Activated CD8-positive, alpha-beta memory T cell treated with anti-CD3 and anti-CD28 coated beads for 24 hours (primary cell): ENCODE measurements around the gene RASGRF1.
A peak's percentile ranks its signal among the peaks of the same experiment; 100 is the strongest.

Experiments
- DNase-seq: peaks from one replicate; pipeline ENCODE4 v3.0.0-alpha.2; 2020

Gene RASGRF1

DNA sequence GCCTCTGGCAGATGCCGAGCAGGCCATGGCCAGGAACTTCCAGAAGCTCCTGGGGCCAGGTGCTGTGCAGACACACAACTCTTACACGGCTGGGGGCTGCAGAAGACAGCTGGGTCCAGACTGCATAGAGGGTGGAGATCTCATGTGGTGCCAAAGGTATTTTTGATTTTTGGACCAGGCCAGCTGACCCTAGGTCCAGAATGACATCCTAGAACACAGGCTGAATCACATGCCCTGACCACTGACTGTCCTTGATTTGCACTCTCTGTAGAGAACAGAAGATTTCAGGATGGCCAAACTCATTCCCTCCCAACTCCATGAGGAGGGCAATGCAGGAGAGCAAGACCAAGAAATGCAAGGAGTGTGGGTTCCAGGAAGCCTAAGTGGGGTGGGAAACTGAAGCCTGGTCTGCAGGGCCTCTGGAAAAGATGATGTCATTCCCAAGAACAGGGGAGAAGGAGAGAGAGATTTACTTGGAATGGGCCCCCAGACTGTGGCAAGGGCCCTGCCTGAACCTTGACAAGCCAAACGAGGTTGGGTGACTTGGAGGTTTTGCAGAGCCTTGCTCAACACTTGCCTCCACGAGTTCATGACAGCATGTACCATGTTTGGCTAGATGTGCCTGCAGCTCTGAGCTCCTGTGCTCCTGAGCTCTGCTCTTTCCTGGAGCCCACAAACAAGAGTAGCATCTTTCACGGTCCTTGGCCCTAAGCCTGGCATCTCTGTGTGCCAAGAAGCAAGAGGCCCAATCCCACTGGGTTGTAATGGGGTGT is 107.2 kb downstream of the RASGRF1 start:
- DNase-seq: no peak

DNA sequence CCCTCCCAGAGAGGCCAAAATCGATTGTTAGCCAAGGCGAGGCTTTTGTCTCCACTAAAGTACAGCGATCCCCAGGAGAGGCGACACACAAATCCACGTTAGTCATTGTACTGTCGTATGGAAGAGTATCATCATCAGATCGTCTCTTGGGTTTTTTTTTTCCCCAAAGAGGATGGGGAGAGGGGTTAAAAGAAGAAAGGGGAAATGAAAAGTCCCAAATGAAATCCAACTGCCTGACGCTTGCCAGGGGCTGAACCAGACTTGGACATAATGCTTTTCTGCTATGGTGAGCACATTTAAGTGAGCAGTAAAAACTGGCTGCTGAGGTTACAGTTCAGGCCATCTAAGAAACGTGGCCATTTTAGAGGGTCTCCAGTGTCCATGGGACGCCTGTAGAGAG is 107.8 kb downstream of the RASGRF1 start:
- no peak for DNase-seq

DNA sequence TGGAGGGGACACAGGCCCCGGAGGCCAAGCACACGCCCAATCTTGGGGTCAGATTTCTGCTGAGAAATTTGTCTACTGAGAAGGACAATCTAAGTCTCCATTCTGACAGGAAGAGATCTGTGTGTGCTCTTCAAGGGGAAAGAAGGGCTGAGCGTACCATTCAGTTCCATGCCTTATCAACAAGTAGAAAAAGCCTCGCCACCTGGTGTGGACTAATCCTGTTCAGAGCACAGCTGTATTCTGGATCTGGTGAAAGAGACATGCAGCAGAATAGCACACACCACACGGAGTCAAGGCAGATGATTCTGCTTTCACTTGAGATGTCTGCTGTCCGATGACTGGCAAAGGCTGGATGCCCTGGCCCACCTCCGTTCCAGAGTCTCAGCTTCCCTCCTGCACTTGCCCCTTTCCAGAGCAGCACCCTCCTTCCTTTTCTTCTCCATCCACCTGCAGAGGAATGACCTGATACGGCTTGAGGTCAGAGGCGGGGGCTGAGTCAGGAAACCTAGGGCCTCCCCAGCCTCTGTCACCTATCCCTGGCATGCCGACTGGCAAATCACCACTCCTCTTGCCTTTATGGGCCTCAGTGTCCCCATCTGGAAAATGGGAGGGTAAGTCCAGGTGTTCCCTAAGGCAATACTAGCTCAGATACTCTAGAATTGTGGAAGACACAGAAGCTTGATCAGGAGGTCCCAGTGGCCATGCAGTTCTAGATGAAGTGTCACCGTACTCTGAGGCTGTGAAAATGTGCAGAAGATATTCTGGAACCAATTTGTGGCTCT is 108.9 kb downstream of the RASGRF1 start:
- no peak for DNase-seq

DNA sequence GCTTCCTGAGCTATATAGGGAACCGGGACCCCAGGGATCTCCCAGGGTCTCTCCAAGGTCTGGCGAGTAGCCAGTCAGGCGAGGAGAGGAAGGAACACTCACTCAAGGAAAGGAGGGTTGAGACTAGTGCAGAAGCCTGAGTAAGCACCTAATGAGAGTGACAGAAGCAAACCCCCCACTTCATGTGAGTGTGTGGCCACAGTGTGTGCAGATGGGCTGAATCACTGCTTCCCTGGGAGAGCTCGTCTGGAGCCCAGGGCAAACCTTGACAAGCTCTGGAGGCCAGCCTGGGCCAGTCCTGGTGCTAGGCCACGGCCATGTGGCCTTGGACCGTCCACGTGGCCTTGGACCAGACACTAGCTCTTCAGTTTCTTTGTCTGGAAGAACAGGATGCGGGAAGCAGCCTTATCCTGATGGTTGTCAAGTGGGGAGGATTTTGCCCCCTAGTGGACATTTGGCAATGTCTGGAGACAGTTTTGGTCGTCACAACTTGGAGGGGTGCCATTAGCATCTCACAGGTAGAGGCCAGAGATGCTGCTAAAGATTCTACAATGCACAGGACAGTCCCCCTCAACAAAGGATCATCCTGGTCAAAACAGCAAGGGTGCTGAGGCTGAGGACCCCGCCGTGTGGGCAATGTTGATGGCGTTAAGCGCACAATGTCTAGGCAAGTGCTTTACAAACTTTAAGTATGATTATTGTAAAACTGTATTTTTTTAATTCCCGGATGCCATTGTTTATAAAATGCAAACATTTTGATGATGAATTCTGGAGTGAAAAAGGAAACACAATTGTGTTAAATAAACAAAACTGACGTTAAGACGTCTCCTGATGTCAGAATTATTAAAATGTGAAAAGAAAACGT is 110.9 kb downstream of the RASGRF1 start:
- peak; percentile 61 for DNase-seq

DNA sequence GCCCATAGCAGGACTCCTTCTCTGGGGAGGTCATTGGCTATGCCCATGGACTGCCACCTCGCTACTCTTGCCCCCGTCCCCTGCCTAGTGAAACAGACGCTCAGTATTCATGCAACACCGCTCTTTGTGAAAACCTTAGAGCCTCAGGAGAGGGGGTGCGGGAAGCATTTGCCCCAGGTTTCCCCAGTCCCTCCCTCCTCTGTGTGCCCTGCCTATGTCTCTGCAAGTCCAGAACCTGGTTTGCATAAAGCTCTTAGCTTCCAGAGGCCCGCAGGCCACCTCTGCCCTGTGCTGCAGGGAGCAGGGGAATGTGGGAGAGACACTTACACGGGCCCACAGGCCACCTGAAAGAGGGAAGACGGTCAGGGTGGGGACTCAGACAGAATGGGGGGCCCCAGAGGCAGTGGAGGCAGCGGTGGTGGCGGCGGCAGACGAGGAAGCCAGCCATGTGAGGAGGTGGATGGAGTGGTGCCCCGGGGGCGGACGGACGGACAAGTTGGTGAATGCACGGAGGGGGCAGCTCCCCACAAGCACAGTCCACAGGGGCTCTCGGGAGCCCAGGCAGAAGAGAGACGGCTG is 111.9 kb downstream of the RASGRF1 start:
- DNase-seq: no peak

DNA sequence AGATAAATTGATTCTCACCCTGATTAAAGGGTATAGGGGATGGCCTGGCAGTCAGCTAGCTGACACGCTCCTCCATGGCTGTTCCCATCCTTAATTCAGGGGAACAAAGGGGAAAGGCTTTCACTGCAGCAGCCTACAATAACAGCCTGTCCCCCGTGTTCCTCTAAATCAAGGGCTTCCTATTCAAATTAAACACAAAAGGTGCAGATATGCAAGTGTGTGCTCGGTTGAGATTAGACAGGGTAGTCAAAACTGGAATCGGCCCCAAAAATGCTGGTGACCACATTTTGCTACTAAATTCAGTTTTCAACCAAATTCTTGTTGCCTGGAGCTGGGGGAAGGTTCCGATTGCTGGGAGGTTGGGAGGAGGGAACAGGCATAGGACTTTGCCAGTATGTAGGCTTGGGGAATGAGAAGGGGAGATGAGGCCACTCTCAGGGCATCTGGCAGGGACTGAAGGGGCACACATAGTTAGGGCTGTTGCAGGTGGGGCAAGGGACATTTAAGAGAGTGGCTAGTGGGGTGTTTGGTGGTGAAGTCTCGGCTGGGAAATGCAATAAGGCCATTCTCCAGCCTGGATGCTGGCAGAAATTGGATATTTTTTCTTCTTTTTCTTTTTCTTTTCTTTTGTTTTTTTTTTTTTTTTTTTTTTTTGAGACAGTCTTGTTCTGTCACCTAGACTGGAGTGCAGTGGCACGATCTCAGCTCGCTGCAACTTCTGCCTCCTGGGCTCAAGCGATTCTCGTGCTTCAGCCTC is 112.8 kb downstream of the RASGRF1 start:
- no peak for DNase-seq

DNA sequence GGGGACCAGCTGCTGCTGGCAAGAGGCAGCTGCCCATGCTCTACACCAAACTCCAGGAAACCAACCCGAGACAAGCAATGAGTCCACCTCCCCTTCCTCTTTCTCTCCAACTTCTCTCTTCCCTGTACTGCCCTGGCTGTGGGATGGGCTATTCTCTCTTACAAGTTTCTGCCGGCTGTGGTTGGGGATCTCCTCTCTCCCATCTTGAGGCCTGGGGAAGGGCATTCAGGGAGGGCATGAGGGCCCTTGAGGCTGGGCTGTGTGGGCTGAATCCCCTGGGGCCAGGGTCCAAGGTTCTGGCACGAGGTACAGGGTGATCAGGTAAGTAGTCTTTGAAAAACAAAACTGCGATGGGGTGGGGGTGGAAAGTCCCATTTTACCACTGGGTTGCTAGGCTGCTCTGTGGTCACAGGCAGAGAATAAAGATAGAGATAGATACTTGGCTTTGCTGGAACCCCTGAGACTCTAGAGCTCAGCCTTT is 113.4 kb downstream of the RASGRF1 start:
- DNase-seq: no peak

DNA sequence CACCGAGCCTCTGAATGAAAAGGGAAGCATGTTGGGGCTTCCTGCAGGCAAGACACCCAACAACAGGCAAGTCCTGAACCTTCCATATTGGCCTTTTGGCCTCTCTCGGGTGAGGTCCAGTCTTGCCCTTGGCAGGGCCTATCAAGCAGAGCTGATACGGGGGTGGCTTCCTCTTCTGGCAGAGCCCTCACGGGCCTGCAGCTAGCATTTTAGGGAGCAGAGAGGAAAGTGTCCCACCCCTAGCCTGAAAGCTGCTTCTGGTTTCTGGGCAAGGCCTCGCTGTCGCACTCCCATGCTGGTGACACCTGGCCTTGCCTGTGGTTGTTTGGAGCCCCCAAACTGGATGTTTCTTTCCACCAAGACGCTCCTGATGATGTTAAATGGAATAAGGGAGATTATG is 113.9 kb downstream of the RASGRF1 start:
- no peak for DNase-seq

DNA sequence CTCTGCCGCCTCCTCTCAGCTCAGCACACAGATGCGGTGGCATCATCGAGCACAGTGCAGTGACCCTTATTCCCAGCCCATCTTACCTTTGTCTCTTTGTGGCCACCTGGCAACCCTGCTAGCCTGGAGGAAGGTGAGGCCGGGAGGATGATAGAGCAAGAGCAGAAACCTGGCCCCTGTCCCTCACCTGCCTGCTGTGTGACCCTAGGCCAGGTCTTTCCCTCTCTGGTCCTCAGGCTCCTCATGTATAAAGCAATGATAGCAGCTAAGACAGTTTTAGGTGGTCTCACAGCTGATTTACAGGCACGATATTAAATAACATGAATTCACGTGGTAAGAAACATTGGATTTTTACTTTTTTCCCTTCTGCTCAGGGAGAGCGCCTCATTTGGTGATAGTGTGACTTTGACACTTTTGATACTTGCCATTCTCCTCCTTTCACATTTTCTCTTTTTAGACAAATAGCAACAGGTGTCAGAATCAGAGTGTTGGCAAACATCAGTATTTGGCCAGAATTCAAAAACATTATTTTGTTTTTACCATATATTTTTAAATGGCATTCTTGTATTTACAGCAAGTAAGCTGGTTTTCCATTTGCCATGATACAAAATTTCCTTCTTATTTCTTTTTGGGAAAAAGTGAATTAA is 116.2 kb downstream of the RASGRF1 start:
- no peak for DNase-seq

DNA sequence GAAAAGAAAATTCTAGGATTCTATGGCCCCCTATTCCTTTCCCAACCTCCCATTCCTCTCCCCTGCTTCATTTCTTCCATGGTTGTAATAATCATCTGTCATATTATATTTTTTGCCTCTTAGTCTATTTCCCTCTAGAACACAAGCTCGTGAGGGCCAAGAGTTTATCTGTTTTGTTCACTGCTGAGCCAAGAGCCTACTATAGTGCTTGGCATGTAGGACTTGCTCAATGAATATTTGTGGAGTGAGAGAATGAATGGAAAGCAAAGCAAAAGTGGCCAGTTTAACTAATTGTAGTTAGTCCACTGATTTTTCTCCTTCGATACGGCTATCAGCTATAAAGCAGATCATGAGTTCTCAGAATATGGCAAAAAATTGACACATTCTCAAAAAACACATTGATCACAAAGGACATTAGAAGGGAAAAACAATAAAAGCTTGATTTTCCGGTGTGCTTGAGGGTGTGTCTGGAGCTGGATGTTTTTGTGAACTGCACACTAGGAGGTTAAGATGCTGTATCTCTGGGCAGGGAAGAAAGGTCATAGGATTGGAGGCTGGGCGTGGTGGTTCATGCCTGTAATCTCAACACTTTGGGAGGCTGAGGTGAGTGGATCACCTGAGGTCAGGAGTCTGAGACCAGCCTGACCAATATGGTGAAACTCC is 120.8 kb downstream of the RASGRF1 start:
- no peak for DNase-seq

DNA sequence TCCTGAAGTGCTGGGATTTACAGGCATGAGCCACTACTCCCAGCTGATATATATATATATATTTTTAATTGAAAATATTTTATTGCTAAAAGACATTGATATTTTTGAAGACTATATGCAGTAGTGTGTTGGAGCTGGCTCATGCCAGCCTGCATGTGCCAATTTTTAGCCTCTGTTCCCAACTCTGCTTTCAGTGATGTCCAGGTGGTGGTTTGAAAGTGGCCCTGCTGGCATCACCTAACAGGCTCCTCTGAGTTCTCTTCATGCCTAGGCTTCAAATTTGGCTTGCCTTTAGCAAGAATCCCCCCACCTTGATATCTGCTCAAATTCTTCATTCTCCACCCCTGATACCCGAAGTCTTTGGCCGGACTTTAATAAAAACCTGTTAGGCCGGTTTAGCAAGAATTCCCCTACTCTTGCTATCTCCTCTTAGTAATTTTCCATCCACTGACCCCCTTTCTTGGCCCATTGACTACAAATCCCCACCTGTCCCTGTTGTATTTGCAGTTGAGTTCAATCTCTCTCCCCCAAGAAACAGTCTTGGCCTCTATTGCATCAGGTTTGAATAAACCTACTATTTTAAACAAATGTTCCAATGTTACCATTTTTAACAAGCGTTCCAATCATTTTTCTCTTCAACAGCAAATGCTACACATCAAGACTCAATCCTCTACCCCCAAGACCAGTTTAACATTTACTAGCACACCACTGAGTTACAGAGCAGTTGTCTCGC is 121.9 kb downstream of the RASGRF1 start:
- DNase-seq: no peak

DNA sequence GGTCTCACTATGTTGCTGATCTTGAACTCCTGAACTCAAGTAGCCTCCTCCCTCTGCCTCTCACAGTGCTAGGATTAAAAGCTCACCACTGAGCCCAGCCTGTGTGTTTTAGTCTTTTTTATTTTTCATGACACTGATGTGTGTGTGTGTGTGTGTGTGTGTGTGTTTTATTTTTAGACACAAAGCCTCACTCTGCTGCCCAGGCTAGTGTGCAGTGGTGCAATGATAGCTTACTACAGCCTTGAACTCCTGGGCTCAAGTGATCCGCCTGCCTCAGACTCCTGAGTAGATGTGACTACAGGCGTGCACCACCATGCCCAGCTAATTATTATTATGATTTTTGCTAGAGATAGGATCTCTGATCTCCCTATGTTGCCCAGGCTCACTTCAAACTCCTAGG is 122.5 kb downstream of the RASGRF1 start:
- DNase-seq: no peak

DNA sequence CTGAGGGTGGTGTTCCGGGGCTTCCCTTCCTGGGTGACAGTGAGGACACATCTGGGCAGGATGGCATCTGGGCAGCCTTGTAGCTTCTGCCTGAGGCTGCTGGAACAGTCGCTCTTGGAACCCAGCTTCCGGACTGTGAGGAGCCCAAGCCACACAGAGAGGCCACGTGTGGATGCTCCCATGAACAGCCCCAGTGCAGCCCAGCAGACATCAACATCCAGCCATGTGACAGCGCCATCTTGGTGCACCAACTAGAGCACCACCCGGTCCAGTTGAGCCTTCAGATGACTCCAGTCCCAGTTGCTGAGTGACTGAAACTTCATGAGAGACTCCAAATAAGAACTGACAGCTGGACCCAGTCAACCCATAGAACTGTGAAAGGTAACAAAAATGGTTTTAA is 130.3 kb downstream of the RASGRF1 start:
- no peak for DNase-seq

DNA sequence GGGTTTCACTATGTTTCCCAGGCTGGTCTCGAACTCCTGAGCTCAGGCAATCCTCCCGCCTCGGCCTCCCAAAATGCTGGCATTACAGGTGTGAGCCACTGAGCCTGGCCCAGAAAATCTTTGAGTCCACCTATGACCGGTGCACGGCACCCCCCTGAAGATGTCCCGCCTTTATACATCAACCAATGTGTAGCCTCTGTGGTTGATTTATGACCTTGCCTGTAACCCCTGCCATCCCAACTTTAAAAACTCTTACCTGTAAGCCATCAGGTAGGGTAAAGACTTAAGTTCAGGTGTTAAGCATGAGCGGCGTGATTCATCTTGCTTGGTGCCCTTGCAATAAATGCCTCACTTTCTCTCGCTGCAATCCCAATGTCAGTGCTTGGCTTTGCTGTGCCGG is 131.2 kb downstream of the RASGRF1 start:
- DNase-seq: no peak

DNA sequence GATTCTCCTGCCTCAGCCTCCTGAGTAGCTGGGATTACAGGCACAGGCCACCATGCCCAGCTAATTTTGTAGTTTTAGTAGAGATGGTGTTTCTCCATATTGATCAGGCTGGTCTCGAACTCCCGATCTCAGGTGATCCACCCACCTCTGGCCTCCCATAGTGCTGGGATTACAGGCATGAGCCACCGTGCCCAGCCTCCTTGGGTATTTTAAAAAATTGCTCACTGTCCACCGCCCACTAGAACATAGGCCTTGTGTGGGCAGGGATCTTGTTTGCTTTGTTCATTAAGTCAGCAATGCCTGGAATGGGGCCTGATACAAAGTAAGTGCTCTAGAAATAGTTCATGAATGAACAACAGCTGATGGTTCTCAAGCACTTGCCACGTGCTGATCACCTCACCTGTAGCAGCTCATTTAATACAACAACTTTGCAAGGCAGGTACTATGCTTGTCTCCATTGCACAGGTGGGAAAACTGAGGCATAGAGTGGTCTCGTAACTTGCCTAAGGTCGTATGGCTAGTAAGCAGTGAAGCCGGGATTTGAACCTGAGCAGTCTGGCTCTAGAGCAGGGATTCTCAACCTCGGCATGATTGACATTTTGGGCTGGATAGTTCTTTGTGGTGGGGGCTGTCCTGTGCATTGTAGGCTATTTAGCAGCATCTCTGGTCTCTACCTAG is 133.0 kb downstream of the RASGRF1 start:
- no peak for DNase-seq

DNA sequence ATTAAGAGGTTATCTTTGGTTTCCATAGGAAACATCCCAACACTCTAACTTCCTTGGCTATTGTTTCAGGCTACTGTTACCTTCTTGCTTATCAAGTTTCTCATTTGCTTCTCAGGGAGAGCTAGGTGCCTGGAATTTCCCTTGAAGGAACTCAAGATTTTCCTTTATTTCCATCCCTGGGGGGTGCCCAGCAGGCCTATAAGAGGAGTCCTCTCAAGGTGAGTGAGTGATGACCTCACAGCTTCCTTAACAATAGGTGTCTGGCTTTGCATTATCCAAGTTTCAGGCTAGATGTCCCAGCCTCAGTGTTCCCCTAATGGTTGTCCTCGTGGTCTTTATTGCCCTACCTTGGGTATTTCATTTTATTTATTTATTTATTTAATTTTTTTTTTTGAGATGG is 133.6 kb downstream of the RASGRF1 start:
- DNase-seq: no peak

DNA sequence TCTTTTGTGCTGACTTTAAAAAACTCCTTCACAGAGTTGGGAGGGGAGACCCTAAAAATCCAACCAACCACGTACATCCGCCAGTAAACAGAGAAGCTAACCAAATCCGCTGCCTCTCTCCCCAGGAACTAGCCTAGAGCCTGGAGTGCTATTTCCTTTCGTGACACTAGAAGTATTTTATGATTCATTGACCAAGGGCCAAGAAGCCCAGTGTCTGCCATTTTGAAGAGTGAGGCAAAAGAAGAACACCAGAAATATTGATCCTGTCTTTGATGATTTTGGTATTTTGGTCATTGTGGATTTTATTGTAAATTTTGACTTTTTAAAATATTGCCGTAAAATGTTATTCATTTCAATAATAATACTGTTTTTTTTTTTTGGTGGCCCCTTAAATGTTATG is 135.2 kb downstream of the RASGRF1 start:
- DNase-seq: no peak

DNA sequence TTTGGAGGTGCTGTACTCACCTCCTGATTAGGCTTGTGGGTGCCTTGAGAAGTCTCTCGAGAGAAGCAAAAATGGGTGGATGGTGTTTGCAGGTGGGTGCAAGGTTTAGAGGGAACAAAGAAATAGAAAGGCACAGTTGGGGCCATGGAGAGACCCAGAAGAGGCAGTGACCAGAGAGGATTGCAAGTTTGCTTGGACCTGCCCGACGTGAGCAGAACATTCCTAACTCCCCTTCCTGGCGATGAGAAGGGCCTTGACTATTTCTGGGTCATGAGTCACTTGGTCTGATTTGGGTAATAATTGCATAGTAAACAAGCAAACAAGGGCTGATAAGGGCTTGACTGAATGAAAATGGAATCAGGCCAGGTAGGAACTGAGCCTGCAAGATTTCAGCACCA is 138.7 kb downstream of the RASGRF1 start:
- no peak for DNase-seq

DNA sequence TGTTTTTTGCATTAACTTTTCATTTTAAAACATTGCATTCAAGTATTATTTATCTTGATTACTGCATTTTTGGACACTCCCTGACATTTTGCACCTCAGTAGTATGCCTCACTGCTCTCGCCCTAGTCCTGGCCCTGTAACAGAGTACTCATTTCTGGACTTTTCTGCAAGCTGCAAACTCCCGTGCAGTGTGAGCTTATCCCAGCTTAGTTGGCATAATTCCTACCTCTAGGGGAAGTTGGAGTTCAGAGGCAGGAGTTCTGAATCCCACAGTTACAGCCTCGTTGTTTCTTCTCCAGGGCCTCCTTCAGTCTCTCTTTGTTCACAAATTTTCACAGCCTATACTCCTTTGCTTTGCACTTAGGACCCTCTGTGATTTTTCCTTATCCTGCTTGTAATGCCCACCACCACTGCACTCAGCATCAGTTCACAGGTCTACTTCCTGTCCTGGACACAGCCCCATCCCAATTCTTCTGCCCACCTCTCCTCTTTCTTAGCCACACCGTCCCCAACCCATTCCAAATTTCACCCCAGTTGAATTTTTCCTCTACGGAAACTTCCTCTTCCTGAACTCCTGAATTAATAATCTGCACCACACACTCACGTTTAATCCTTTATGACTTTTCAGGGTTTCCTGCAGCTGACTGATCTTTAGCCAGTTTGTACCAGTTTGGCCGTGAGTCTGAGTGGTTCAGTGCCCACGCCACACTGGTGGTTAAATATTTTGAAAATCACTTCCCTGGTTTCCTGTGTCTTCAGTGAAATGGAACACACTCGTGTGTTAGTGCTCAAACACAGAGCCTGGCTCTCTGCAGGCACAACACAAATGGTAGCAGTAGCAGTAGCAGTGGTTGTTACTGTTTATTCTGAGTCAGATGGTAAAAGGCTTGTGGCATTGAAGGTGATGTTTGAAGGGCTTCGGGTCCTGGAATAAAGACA is 139.4 kb downstream of the RASGRF1 start:
- DNase-seq: no peak
